NCI-H128 (cell line): ENCODE results near the gene DENND2A.
"Not testable (repeated sequence)": the region's sequence is repeated elsewhere in the genome, so short reads cannot be mapped to it uniquely, and the experiment has no call there.

Experiments
- DNase-seq: peaks from one replicate; lab custom pipeline; 2025; ENCODE audit not compliant: unreplicated experiment; lab: John Stamatoyannopoulos, UW

Gene DENND2A

GRCh38 chr7:140623980-140624379, 16.6 kb downstream of the DENND2A start:
- no peak for DNase-seq

DNA sequence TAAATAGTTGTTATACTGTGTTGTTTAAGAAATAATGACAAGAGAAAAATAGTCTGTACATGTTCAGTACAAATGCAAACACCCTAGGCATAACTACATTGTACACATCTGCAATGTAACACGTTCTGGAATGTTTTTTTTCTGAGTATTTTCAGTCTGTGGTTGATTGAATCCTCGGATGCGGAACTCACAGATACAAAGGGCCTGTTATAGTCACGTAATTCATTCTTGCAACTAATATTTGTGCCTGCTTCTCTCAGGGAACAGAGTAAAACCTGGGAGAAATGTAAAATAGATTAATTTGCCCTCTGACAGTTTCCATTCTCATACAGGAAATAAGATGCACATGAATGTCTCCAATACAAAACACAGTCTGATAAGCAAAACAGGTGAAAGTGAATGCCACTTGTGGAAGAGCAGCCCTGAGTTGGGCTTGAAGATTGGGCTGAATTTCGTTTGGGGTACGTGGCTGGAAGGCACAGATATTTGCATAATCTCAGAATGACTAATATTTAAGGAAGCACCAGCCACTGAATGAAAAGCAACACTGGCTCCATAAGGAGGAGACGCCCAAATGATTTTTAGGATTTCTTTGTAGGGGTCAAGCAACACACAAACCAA, 19.1 kb downstream of the DENND2A start:
- DNase-seq = no peak

DNA sequence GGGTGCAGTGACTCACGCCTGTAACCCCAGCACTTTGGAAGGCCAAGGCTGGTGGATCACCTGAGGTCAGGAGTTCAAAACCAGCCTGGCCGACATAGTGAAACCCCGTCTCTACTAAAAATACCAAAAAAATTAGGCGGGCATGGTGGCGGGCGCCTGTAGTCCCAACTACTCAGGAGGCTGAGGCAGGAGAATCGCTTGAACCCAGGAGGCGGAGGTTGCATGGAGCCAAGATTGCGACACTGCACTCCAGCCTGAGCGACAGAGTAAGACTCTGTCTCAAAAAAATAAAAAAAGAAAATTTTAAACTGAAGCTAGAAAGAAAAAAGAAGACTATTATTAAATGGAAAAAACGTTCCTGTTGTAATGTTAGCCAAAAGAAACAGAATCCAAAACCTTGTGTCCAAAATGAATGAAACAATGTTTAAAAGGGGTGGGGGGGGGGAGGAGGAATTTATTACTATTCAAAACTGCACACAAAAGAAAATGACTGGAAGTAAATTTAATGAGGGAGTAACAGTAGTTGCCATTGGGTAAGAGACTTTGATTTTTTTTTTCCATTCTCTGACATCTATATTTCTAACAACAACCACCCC, 20.6 kb downstream of the DENND2A start:
- not testable (repeated sequence) for DNase-seq

- no peak for DNase-seq
Observed at GRCh38 chr7:140619176-140619575, 21.4 kb downstream of the DENND2A start.

GRCh38 chr7:140618306-140618705, 22.3 kb downstream of the DENND2A start:
- no peak for DNase-seq

GRCh38 chr7:140617081-140617480, 23.5 kb downstream of the DENND2A start:
- DNase-seq = no peak

GRCh38 chr7:140616328-140616727, 24.3 kb downstream of the DENND2A start:
- no peak for DNase-seq

DNA sequence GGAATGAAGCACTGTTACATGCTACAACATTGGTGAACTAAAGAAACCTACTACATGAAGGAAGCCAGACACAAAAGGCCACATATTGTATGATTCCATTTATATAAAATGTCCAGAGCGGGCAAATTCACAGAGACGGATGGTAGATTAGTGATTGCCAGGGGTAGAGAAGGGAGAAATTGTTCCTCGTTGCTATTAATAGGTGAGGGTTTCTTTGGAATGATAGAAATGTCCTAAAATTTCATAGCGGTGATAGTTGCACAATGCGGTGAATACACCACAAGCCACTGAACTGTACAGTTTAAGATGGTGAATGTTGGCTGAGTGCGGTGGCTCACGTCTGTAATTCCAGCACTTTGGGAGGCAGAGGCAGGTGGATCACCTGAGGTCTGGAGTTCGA, 29.0 kb downstream of the DENND2A start:
- DNase-seq = no peak

GRCh38 chr7:140610204-140611165, 30.1 kb downstream of the DENND2A start:
- no peak for DNase-seq

DNA sequence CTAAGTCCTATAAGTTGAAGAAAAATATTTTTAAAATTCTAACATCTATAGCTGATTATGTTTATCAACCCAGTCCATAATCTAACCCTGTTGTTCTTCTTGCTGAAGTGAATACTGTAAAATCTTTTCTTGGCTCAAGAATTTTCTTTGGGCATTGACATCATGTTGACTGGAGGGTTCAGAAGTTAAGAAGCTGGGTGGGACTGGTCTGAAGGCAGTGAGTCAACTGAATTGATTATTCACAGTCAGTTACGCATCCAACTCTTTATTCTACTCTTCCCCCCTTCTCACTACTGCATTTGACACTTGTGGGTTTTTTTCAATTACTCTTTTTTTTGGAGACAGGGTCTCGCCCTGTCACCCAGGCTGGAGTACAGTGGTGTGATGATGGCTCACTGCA, 31.0 kb downstream of the DENND2A start:
- no peak for DNase-seq

- DNase-seq = no peak
Observed at GRCh38 chr7:140607441-140607989, 33.1 kb downstream of the DENND2A start.

DNA sequence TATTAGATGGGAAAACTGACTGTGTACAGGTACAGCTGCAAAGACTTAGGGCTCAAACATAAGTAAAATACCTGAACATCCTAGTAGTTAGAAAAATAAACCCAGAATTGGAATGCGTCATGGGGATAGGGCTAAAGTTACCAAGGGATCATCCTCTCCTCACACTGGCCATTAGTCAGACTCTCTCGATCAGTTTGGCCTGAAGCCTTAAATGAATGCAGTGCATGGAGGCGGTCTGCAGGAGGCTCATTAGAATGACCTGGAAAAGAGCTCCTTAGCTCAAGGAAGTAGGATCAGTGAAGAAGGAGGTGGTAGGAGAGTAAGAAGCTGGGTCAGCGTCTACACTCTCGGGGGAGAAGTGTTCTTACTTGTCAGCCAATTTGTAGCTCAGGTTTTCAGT, 35.3 kb downstream of the DENND2A start:
- no peak for DNase-seq

- DNase-seq = no peak
Observed at GRCh38 chr7:140604760-140605159, 35.9 kb downstream of the DENND2A start.

DNA sequence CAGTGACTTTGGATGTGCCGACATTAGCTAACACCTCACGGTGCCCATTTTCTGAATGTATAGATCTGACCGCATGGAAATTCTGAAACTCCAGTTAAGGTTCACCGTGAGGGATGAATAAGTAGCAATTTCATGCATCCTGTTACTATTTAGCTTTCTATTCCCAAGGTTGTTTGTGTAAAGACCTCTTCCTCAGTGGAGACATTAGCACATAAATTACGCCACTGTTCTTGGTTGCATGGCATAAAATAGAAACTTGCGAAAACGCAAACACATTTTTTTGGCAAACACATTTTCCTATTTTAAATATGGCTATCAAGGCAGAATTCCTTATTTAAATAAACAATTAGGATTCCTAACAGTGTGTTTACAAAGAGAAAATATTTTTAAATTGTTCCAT, 36.5 kb downstream of the DENND2A start:
- DNase-seq = no peak

- no peak for DNase-seq
Observed at GRCh38 chr7:140601566-140602174, 38.9 kb downstream of the DENND2A start.

- no peak for DNase-seq
Observed at GRCh38 chr7:140600341-140600740, 40.3 kb downstream of the DENND2A start.

DNA sequence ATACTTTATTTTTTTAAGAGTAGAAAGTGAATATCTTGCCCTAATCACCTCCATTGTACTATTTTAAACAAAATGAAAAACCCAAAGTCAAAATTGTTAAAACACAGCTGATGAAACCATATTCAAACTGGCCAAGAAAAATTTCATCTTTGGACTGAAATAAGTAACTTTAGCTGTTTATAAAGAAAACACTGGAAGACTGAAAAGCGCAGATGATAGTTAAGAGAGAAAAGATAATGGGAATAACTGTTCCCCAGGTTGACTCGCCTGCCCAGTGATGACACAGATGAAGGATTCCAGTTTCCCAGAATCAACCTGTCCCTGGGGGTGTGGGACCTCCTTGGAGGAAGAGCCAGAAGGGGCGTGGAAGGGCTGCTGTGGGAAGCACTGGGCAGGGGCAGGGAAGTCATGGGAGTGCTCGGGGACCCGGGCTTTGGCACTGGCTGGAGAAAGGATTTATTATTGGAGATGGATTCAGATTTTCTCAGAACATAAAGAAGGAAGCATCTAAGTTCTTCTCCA, 43.1 kb downstream of the DENND2A start:
- DNase-seq = no peak

DNA sequence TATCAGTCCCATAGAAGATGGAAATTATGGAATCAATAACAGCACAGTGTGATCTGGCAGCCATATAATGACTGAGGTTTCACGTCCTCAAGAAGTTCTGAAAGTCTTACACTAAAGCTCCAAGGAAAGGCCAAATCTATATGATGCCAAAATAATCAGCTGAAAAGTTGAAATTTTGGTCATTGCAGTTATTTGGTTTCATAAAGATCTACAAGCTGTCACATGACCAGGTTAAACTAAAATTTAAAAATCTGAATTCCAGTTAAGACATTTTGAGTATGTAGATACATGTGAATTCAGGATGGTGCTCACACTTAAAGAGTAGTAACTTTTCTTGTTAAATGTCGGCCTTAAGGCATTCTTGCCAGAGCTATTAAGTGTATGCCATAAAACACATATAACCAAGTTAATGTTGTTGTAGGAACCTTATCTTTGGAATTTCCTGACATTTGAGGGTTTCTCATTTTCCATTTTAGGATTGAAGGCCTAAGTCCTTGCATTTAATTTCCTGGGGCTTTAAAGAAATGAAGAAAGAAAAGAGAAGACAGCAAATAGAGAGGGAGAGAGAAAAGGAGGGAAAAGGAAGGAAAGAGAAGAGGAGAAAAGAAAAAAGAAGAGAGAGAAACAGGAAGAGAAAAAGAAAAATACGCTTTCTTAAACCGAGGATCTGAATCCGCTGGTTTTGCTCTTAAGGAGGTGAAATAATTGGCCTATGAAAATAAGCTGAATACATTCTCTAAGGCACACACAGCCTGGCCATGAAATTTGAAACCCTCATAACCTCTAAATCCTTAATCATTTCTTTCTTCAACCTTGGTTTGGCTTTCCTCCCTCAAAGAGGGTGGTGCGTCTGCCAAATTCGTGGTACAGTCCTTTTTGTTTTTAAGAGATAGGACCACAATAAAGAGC, 43.8 kb downstream of the DENND2A start:
- no peak for DNase-seq

DNA sequence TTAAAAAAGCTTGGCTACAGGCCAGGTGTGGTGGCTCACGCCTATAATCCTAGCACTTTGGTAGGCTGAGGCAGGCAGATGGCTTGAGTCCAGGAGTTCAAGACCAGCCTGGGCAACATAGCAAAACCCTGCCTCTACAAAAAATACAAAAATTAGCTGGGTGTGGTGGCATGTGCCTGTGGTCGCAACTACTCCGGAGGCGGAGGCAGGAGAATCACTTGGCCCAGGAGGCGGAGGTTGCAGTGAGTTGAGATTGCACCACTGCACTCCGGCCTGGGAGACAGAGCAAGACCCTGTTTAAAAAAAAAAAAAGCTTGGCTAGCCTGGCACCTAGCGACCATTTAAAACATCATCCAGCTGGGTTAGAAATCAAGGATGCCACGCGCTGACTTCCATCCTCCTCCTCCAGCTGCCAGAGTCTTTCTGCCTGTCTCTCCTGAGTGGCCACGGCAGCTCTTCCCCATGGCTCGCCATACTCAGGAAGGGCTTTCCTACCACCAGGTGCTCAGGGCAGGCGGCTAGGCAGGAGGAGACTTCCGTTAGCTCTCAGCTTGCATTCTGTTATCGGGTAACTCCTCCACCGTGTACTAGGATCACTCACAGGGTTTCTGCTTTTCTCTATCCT, 45.0 kb downstream of the DENND2A start:
- no peak for DNase-seq
